ENCODE data around the gene PTX4. TPM values are rescaled to one million over a fixed set of nuclear protein-coding genes. Genes with fewer than 3 reads are reported as not detected.
A peak's percentile ranks its signal among the peaks of the same experiment; 100 is the strongest.

The PTX4 gene
- total RNA-seq, 1 donor from 2014 or later = not detected

GRCh38 chr16:1500465-1501150, 11.9 kb upstream of the PTX4 start:
- H3K4me3 Mint-ChIP-seq (ENCODE audit: low read depth) = no peak overlapping the region
- DNase-seq (ENCODE audit: low spot score, unreplicated experiment) = no peak
- no peaks in the 10 kb centered on the region for H3K4me1 Mint-ChIP-seq (ENCODE audit: low read depth)
- no peak for TF ChIP-seq CTCF (IDR thresholded peaks at IDR 0.05; ENCODE audit: unreplicated experiment)
- H3K27ac Mint-ChIP-seq = no peak overlapping the region
- peaks cover 11% of the 10 kb centered on the region for H3K36me3 Mint-ChIP-seq (ENCODE audit: insufficient read depth)
- H3K9me3 Mint-ChIP-seq (ENCODE audit: low read depth) = no peaks in the 10 kb centered on the region
- no peaks in the 10 kb centered on the region for H3K27me3 Mint-ChIP-seq

DNA sequence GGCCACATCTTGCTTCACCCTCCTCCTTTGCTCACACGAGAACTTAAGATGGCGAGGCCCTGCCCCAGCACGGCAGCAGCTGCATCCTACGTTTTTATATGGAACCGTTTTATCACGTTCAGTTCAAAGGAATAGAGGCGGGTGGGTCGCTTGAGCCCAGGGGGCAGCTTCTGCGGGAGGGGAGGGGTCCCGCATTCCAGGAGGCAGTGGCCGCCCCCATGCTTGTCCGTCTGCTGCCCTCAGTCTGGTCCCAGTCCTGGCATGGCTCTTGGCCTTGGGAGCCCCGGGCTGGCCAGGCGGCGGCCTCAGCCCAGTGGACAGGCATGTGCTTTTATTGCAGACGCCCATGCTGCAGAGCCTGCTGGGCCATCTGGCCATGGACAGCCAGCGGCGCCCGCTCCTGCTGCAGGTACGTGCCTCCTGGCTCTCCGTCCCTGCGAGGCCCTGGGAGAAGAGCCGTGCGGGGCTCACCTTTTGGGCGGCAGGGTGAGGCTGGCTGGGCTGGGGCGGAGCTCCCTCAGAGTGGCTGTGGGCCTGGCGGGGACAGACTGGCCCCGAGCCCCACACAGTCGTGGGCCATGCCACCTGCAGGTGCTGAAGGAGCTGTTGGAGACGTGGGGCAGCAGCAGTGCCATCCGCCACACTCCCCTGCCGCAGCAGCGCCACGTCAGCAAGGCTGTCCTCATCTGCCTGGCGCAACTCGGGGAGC, 11.2 kb upstream of the PTX4 start:
- H3K27me3 Mint-ChIP-seq = no peaks in the 10 kb centered on the region
- peaks cover 11% of the 10 kb centered on the region for H3K36me3 Mint-ChIP-seq (ENCODE audit: insufficient read depth)
- no peak overlapping the region for H3K4me3 Mint-ChIP-seq (ENCODE audit: low read depth)
- no peaks in the 10 kb centered on the region for H3K9me3 Mint-ChIP-seq (ENCODE audit: low read depth)
- no peak for DNase-seq (ENCODE audit: low spot score, unreplicated experiment)
- no peak overlapping the region for H3K27ac Mint-ChIP-seq
- H3K4me1 Mint-ChIP-seq (ENCODE audit: low read depth) = no peaks in the 10 kb centered on the region
- no peak for TF ChIP-seq CTCF (IDR thresholded peaks at IDR 0.05; ENCODE audit: unreplicated experiment)

DNA sequence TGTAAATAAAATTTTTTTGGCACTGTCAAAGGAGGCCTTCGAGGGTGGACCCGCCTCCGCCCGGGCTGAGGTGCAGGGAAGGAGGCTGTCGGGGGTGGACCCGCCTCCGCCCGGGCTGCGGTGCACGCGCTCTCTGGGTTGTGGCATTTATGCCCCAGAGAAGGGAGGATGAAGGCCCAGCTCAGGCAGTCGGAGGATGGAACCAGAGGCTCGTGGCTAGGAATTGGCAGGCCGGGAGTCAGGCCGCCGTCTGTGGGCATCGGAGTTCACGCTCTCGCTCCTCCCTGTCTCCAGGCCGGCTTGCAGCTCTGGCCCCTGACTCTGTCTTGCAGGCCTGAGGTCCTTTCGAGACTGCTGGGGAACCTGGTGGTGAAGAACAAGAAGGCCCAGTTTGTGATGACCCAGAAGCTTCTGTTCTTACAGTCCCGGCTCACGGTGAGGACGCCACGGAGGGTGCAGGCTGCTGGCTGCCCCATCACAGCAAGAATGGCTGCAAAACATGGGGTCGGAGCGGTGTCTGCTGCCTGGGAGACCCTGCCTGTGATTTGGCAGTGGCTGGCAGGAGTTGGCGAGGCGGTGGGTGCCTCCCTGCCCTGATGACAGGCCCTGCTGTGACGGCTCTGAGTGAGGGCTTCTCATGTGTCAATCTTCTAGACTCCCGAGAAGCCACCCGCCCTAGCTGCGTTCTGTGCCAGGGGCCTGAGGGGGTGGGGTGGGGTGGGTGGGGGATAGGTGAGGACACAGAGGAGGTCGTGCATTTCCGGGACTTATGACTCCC, 10.3 kb upstream of the PTX4 start:
- Mint-ChIP-seq H3K9me3 (ENCODE audit: low read depth) (no peaks in the 10 kb centered on the region), H3K4me1 (ENCODE audit: low read depth) (no peaks in the 10 kb centered on the region), H3K27ac (no peak overlapping the region), H3K36me3 (ENCODE audit: insufficient read depth) (peaks cover 11% of the 10 kb centered on the region), H3K4me3 (ENCODE audit: low read depth) (no peak overlapping the region), H3K27me3 (no peaks in the 10 kb centered on the region)
- no peak for DNase-seq (ENCODE audit: low spot score, unreplicated experiment)
- TF ChIP-seq CTCF (IDR thresholded peaks at IDR 0.05; ENCODE audit: unreplicated experiment) = no peak

GRCh38 chr16:1497014-1497598, 8.4 kb upstream of the PTX4 start:
- H3K27ac Mint-ChIP-seq = no peak overlapping the region
- no peak overlapping the region for H3K4me3 Mint-ChIP-seq (ENCODE audit: low read depth)
- H3K27me3 Mint-ChIP-seq = no peaks in the 10 kb centered on the region
- no peak for TF ChIP-seq CTCF (IDR thresholded peaks at IDR 0.05; ENCODE audit: unreplicated experiment)
- no peaks in the 10 kb centered on the region for H3K9me3 Mint-ChIP-seq (ENCODE audit: low read depth)
- H3K36me3 Mint-ChIP-seq (ENCODE audit: insufficient read depth) = peaks cover 7% of the 10 kb centered on the region
- H3K4me1 Mint-ChIP-seq (ENCODE audit: low read depth) = peaks cover 9% of the 10 kb centered on the region
- no peak for DNase-seq (ENCODE audit: low spot score, unreplicated experiment)

- Mint-ChIP-seq H3K27ac (no peak overlapping the region), H3K27me3 (no peaks in the 10 kb centered on the region), H3K4me3 (ENCODE audit: low read depth) (peak overlapping the region; percentile 11), H3K4me1 (ENCODE audit: low read depth) (peaks cover 9% of the 10 kb centered on the region), H3K36me3 (ENCODE audit: insufficient read depth) (peaks cover 4% of the 10 kb centered on the region), H3K9me3 (ENCODE audit: low read depth) (no peaks in the 10 kb centered on the region)
- no peak for TF ChIP-seq CTCF (IDR thresholded peaks at IDR 0.05; ENCODE audit: unreplicated experiment)
- DNase-seq (ENCODE audit: low spot score, unreplicated experiment) = no peak
Observed at GRCh38 chr16:1496464-1496863, 7.7 kb upstream of the PTX4 start.

Data from progenitor cell of endocrine pancreas (in vitro differentiated cells).